22Rv1 (cell line): ENCODE measurements around the gene HOTAIR.

Source experiments
- H3K27ac ChIP-seq: fragments of 450-650 bp; 2 replicates; pipeline ENCODE4 v1.5.1; 2017
- CTCF ChIP-seq: fragments of 450-650 bp; IDR thresholded peaks from 2 replicates; pipeline ENCODE4 v1.5.1; 2017; ENCODE audit warnings: mild to moderate bottlenecking
- ZFX ChIP-seq: fragments of 450-650 bp; IDR thresholded peaks from 2 replicates; pipeline ENCODE4 v1.6.1; 2017; ENCODE audit warnings: antibody characterized with exemption, borderline replicate concordance

The HOTAIR gene

GRCh38 chr12:53956914-53957536 lies 17.7 kb downstream of the HOTAIR start:
- no peak overlapping the region for H3K27ac ChIP-seq
- no peak for TF ChIP-seq CTCF
- no peak for TF ChIP-seq ZFX

GRCh38 chr12:53956251-53956887 lies 18.4 kb downstream of the HOTAIR start:
- no peak overlapping the region for H3K27ac ChIP-seq
- TF ChIP-seq ZFX (no peak), CTCF (no peak)

- TF ChIP-seq CTCF (no peak), ZFX (no peak)
Measured at GRCh38 chr12:53955776-53956250, 18.9 kb downstream of the HOTAIR start.

GRCh38 chr12:53955036-53955775 lies 19.5 kb downstream of the HOTAIR start:
- TF ChIP-seq ZFX (no peak), CTCF (no peak; the same call in 1 of the 2 replicates)
- peak overlapping the region; percentile 42 for H3K27ac ChIP-seq

More at GRCh38 chr12:53955776-53956250, 18.9 kb downstream of the HOTAIR start:
- no peak overlapping the region for H3K27ac ChIP-seq

- TF ChIP-seq CTCF = 0 out of 2 replicates have a peak, but pooled peaks have one; percentile 9
- no peak for TF ChIP-seq ZFX
- H3K27ac ChIP-seq = peak within 1 kb of the TSS; percentile 42
Measured at GRCh38 chr12:53954694-53955035, 20.1 kb downstream of the HOTAIR start, which contains the start of gene HOXC12. TSS of gene HOXC12 (plus strand) at chr12:53954903. CDS start at chr12:53954930, 27 bp downstream.

GRCh38 chr12:53953831-53954693 lies 20.7 kb downstream of the HOTAIR start:
- TF ChIP-seq CTCF (no peak), ZFX (no peak)
- H3K27ac ChIP-seq = peak overlapping the region; percentile 42; the same call in 1 of the 2 replicates
